Testis (tissue), 2 donors: ENCODE data around the gene LPIN3.

Source experiments
- CTCF ChIP-seq, 3 experiments: fragments of 450-650 bp in 2 of 3; fragments of 200-600 bp in 1 of 3; sonication (generic) in 1 of 3; IDR thresholded peaks; one replicate each; pipeline ENCODE4 v1.5.1; 2016 to 2019; ENCODE audit warnings: antibody characterized with exemption in 3 of 3, mild to moderate bottlenecking in 2 of 3, moderate library complexity in 1 of 3
- POLR2A ChIP-seq: fragments of 450-650 bp; IDR thresholded peaks from one replicate; pipeline ENCODE4 v1.6.1; 2017; ENCODE audit warnings: antibody characterized with exemption, mild to moderate bottlenecking, moderate library complexity

GRCh38 chr20:41340327-41341055 is at the start of gene LPIN3:
- TF ChIP-seq CTCF (IDR thresholded peaks at IDR 0.05) (no peak), POLR2A (no peak)
